GM18519 (cell line): ENCODE results near the gene KLRF1.

Source experiments
- ATAC-seq: cut with Tn5 transposase; IDR thresholded peaks from one replicate; pipeline ENCODE4 v1.9.1; 2021; ENCODE audit warnings: mild to moderate bottlenecking, moderate library complexity; ENCODE audit not compliant: unreplicated experiment, low FRiP score

Gene KLRF1

GRCh38 chr12:9806714-9807113 lies 20.6 kb upstream of the KLRF1 start:
- no peak for ATAC-seq

GRCh38 chr12:9808504-9808903 lies 18.8 kb upstream of the KLRF1 start:
- ATAC-seq = no peak

DNA sequence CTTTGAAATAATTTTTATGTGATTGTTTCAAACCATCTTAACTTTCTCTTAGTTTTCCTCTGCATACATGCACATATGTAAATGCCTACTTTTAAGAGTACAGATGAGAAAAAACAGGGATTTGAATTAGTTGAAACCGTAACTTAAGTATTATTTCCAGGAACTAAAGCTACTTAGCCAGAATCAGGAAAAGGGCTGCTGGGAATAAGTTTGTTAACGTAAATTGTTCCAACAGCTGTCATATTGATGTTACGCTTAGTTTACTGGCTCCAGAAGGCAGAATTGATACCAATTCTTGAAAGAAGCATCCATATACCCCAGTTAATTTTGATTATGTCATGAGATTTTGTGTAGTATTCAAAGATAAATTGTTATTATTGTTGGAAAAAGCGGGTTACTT lies 17.9 kb upstream of the KLRF1 start:
- ATAC-seq = no peak

DNA sequence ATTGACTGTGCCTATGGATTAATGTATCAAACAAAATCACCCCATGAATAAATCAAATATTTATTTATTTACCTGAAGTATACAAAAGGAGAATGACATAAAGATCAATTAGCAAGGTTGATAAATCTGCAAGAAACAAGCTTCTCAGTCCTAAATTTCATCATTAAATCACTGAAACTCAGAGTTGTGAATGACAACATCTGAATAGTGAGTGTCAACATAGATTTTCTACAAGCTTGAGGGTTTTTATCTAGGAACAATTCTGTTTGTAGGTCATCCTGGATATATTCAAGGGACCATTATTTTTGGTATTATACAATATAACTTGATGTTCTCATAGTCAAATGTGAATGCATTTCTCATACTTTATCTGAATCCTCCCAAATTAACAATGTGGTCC lies 17.4 kb upstream of the KLRF1 start:
- no peak for ATAC-seq

- ATAC-seq = no peak
Observed at GRCh38 chr12:9810671-9811070, 16.6 kb upstream of the KLRF1 start.

- no peak for ATAC-seq
Observed at GRCh38 chr12:9811621-9812020, 15.7 kb upstream of the KLRF1 start.

DNA sequence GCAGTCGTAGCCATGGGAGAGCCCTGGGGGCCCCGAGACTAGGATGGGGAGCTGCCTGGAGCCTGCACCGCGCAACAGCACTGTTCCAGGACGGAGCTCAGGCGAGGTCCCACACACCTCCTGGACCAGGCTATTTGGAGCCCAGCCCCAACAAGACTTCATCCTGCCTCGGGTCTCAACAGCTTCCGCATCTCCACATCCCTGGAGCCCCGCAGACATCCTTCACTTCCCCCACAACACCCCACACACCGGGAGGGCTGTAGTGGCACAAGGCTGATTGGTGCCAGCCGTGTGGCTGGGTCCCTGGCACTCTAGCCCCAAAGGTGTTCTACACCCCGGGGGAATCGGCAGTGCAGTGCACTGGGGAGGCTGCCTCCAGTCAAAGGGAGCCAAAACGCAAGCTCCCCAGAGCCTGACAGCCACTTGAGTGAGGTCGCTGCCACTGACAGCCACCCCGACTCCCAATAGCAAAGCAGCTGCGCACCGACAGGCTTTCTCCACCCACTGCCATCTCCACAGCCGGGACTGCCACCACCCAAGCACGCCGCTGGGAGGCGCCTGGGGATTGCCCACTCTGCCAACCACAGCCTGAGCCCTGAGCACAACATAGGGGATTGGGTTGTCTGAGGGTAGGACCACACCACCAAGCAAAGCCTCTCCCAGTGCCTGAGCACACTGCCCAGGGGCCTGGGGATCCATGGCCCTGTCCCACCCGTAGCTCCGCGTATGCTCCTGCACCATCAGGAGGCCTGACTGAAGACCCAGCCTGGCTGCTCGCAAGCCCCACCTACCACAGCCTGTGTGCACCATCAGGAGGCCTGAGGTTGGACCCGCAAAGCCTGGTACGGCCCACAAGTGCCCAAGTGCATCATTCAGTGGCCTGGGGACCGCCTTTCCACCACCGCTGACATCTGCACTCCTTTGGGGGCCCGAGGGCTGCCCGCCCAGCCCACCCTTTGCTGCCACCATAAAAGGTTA lies 13.2 kb upstream of the KLRF1 start:
- ATAC-seq = peak; percentile 81

DNA sequence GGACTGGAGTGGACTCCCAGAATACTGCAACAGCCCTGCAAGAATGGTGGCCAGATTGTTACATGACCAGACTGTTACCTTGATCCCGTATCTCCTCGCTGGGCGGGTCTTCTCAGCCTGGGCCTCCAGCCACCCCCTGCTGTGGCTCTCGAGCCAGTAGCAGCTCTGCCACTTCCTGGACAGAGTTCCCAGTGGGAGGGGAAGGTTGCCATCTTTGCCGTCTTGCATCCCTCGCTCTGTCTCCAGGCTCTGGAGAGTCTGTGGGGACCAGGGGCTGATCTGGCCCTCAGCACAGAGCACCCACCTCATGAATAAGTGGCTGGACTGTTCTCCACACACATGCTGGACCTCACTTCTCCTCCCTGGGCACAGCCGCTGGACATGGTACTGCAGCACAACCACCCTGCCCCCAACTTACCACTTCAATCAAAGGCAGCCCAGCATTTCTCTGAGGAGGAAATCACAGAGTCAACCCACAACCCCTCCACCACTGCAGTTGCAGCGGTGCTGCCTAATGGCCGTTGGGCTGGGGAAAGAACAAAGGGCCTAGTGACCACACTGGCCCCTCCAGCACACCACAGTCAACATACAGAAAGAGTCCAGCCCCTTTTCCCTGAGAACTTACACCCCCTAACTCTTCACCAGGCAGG lies 6.9 kb upstream of the KLRF1 start:
- ATAC-seq = no peak

GRCh38 chr12:9829483-9829882 lies 2.2 kb downstream of the KLRF1 start:
- ATAC-seq = no peak

- ATAC-seq = no peak
Observed at GRCh38 chr12:9829982-9830381, 2.7 kb downstream of the KLRF1 start.

GRCh38 chr12:9831720-9832119 lies 4.4 kb downstream of the KLRF1 start:
- ATAC-seq = no peak

- no peak for ATAC-seq
Observed at GRCh38 chr12:9843407-9843806, 16.1 kb downstream of the KLRF1 start.

DNA sequence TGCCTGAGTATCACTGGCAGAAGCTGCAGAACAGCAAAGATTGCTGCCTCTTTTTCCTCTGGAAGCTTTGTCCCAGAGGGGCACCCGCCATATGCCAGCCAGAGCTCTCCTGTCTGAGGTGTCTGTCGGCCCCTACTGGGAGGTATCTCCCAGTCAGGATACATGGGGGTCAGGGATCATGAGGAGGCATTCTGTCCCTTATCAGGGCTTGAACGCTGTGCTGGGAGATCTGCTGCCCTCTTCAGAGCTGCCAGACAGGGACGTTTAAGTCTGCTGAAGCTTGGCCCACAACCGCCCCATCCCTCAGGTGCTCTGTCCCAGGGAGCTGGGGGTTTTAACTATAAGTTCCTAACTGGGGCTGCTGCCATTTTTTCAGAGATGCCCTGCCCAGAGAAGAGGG lies 21.6 kb downstream of the KLRF1 start:
- ATAC-seq = no peak

GRCh38 chr12:9851050-9851449 lies 23.8 kb downstream of the KLRF1 start:
- ATAC-seq = no peak

DNA sequence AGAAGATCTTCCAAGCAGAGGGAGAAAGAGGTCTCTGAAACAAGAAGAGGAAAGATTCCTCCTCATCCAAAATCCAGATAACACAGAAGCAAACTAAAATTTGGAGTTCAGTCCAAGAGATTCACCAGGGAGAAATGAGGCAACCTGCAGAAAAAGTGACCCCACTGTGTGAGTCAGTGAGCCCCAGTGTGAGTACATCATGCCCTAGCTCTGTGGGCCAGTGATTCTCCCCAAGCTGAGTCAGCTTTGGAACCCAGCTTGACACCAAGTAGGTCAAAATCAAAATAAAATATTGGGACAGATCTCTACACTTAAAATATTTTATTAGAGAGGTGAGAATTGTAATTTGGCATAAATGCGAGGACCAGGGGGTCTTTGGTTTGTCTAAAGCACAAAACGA lies 24.6 kb downstream of the KLRF1 start:
- ATAC-seq = no peak

DNA sequence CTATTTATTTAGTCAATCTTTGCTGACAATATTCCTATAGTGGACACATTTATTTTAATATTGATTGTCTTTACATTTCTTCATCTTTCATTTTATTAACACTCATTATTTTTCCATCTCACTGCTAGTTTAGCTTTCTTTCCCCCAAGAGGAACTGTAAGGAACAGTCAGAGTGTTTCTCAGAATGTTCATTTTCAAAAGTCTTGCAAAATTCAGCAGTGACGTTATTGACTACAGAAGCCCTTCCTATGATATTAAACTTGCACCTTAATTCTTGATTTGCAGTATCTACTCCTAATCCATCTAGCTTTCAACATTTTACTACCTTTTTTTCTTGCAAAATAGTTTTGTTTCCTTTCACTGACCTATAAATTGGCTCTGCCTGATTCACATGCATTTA lies 28.9 kb downstream of the KLRF1 start:
- ATAC-seq = no peak

DNA sequence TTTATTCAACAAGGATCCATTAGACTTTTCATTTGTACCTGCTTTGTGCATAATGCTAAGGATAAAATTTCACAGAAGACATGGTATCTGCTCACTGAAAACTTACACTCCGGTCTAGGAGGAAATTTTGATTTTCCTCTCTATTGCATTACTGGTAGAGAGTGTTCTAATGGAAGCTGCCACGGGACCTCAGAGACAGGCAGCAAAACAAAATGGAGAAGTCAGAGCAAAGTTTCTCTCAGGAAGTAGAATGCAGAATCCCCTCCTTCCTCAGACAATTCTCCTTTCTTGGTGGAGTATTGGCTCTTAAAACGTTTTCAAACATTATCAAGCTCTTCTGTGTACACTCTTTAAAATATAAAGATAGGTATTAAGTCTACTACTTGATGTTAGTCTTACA lies 29.6 kb downstream of the KLRF1 start:
- ATAC-seq = no peak

DNA sequence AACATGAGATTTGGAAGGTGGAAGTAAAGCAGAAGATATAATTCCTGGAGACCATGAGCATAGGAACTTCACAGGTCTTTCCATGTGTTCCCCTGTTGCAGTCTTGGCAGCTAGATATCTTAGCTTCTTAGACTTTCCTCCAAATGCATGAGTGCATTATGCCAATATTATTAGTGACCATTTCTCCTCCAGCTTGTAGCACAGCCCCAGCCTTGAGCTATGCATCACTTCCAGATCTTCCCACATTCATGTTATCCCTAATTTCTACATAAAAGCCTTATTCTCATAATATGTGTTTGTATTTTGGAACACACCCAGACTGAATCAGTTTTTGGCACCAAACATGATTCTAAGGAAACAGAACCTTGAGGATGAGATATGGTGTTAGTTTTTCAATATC lies 30.9 kb downstream of the KLRF1 start:
- no peak for ATAC-seq

DNA sequence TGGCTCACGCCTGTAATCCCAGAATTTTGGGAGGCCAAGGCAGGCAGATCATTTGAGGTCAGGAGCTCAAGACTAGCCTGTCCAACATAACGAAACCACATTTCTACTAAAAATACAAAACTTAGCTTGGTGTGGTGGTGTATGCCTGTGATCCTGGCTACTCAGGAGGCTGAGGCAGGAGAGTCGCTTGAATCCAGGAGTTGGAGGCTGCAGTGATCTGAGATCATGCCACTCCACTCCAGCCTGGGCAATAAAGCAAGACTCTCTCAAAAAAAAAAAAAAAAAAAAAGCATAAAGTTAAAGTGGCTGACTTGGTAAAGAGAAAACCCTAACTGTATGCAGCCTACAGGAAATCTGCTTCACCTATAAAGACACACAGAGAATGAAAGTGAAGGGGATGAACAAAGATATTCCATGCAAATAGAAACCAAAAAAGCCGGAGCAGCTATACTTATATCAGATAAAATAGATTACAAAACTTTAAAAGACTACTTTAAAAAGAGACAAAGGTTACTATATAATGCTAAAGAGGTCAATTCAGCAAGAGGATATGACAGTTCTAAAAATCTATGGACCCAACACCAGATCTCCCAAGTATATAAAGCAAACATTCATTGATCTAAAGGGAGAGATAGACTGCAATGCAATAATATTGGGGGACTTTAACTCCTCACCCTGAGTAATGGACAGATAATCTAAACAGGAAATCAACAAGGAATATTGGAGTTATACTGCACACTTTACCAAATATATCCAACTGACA lies 37.8 kb downstream of the KLRF1 start:
- ATAC-seq = no peak

DNA sequence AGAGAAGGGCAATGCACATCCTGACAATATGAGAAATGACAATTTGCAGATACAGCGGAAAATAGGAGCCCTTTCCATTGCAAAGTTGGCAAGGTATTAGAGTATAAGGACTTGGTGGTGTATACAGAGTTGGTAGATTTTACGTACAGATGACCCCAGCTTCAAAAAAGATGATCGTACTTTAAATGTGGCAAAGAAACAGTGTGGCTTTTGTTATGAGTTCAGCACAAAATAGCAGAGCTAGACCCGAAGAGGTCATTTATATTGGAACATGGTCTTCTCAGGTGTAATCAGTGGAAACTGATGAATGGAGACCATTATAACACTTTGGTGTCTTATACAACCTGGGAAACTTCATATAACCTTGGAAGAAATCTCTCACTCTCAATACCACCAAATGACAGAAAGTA lies 39.6 kb downstream of the KLRF1 start:
- no peak for ATAC-seq

DNA sequence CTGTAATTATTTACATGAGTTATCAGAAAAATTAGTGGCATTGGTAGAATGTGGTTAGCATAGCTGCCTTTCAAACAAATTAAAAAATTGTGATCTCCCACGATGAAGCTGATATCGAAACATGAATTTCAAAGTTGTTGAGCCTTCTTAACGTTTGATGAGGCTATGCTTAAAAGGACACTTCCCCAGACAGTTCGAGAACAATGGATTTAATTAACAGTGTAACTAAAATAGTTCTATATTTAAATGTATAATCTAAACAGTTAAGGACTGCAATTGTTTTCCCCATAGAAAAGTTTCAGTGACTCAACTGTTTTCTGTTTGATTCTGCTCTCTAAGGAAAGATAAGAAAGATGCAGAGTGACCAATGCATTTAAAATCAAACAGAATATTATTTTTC lies 40.2 kb downstream of the KLRF1 start:
- no peak for ATAC-seq
